Measurements from ENCODE around the gene CEL. TPM values are rescaled to one million over a fixed set of nuclear protein-coding genes. Genes with fewer than 3 reads are reported as not detected.

Gene CEL
- total RNA-seq, 2 experiments from 2014 or later: 1.2 to 1.8 TPM

DNA sequence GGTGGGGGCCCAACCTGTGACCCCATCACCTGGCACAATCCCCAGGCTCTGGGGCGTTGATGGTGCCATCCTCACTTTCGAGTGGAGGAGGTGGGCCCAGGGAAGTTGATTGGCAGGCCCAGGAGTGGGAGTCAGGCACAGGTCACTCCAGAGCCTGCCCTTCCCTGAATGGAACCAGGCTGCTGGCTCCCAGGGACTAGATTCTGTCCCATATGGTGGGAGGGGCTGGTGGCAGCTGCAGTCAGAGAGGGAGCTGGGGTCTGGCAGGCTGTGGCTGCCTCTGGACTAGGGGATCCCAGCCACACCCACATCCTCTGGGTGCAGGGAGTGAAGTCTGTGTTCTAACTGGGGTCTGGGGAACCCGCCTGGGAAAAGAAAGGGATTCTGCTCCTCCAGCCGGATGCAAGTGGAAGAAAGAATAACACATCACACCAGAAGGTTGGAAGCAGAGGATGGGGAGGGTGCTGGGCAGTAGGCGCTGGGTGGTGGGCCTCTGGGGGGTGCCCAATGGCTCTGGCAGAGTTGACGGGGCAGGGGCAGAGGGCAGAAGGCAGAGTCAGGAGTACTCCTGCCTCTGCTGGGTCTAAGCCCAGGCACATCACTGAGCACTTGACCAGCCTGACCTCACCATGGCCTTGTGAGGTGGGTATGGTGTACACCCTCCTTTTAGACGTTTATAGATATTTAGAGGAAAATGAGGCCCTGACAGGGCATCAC is 25.8 kb downstream of the CEL start:
- H3K9me2 ChIP-seq (ENCODE audit: insufficient read depth, low read length): no peaks in the 10 kb centered on the region
- no TSS peak for BruUV-seq (replicated peaks)
- no peak overlapping the region for H2AFZ ChIP-seq (ENCODE audit: low read length)
- TF ChIP-seq, protein P1, sequence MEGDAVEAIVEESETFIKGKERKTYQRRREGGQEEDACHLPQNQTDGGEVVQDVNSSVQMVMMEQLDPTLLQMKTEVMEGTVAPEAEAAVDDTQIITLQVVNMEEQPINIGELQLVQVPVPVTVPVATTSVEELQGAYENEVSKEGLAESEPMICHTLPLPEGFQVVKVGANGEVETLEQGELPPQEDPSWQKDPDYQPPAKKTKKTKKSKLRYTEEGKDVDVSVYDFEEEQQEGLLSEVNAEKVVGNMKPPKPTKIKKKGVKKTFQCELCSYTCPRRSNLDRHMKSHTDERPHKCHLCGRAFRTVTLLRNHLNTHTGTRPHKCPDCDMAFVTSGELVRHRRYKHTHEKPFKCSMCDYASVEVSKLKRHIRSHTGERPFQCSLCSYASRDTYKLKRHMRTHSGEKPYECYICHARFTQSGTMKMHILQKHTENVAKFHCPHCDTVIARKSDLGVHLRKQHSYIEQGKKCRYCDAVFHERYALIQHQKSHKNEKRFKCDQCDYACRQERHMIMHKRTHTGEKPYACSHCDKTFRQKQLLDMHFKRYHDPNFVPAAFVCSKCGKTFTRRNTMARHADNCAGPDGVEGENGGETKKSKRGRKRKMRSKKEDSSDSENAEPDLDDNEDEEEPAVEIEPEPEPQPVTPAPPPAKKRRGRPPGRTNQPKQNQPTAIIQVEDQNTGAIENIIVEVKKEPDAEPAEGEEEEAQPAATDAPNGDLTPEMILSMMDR (conservative IDR thresholded peaks at IDR 0.05; ENCODE audit: low read length): no peak
- H3K9me3 ChIP-seq (ENCODE audit: low read length): no peaks in the 10 kb centered on the region
- H3K79me2 ChIP-seq (ENCODE audit: insufficient read depth, low read depth, low read length): no peaks in the 10 kb centered on the region
- no peak overlapping the region for H3K4me3 ChIP-seq (ENCODE audit: low read depth, low read length, poor library complexity, severe bottlenecking)
- no peaks in the 10 kb centered on the region for H3K36me3 ChIP-seq (ENCODE audit: insufficient read depth, low read length)
- intact Hi-C loops (cut with micrococcal nuclease; ENCODE audit: unreplicated experiment): no loop called here
- ChIA-PET POLR2A (no interaction called here), CTCF (ENCODE audit: unreplicated experiment) (no interaction called here)
- no peak overlapping the region for H3K4me2 ChIP-seq (ENCODE audit: low read length)
- H3K27ac ChIP-seq (ENCODE audit: low read depth, low read length, poor library complexity, severe bottlenecking): no peak overlapping the region
- no peaks in the 10 kb centered on the region for H4K20me1 ChIP-seq (ENCODE audit: insufficient read depth, low read length)
- H3K4me1 ChIP-seq (ENCODE audit: insufficient read depth, low read length, poor library complexity, severe bottlenecking): no peaks in the 10 kb centered on the region
- DNase-seq (ENCODE audit: low spot score): no peak

DNA sequence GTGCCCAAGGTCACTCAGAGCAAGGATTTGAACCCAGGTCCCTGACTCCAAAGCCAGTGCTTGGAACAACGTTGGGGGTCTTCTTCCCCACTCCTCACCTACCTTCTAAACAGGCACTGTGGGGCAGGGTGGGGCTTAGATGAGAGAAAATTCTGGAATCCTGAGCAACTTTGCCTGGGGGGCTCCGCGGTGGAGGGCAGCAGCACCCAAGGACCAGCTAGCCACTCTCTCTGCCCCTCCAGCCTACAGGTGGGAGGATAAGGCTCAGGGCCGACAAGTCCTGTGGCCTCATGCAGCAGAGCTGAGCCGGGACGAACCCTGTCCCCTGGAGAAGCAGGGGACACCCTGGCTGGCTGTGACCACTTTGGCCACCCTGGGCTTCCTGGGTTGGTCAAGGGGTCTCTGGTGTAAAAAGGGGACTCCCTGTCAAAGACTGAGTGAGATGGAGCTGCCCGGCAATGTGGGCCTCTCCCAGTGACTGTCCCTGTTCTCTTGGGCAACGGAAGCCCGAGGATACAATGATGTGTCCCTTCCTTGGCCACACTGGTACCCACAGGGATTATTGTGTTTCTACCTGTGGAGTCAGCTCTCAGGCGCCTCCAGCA is 26.5 kb downstream of the CEL start:
- Histone ChIP-seq H2AFZ (ENCODE audit: low read length) (no peak overlapping the region), H3K9me2 (ENCODE audit: insufficient read depth, low read length) (no peaks in the 10 kb centered on the region), H3K4me1 (ENCODE audit: insufficient read depth, low read length, poor library complexity, severe bottlenecking) (no peaks in the 10 kb centered on the region), H3K27ac (ENCODE audit: low read depth, low read length, poor library complexity, severe bottlenecking) (no peak overlapping the region), H3K36me3 (ENCODE audit: insufficient read depth, low read length) (no peaks in the 10 kb centered on the region), H3K4me2 (ENCODE audit: low read length) (no peak overlapping the region), H3K9me3 (ENCODE audit: low read length) (no peaks in the 10 kb centered on the region), H3K79me2 (ENCODE audit: insufficient read depth, low read depth, low read length) (no peaks in the 10 kb centered on the region), H3K4me3 (ENCODE audit: low read depth, low read length, poor library complexity, severe bottlenecking) (no peak overlapping the region), H4K20me1 (ENCODE audit: insufficient read depth, low read length) (no peaks in the 10 kb centered on the region)
- ChIA-PET CTCF (ENCODE audit: unreplicated experiment) (interaction anchor here (0.6 kb wide), 1 partner anchor 371 kb away, joined by 3 read pairs; the partner anchor contains the start of gene CACFD1), POLR2A (no interaction called here)
- no TSS peak for BruUV-seq (replicated peaks)
- intact Hi-C loops (cut with micrococcal nuclease; ENCODE audit: unreplicated experiment): no loop called here
- TF ChIP-seq, protein P1 (conservative IDR thresholded peaks at IDR 0.05; ENCODE audit: low read length): no peak
- TF ChIP-seq EZH2phosphoT487 (IDR thresholded peaks at IDR 0.05; ENCODE audit: borderline replicate concordance, low read depth, low read length): no peak
- no peak for DNase-seq (ENCODE audit: low spot score)

DNA sequence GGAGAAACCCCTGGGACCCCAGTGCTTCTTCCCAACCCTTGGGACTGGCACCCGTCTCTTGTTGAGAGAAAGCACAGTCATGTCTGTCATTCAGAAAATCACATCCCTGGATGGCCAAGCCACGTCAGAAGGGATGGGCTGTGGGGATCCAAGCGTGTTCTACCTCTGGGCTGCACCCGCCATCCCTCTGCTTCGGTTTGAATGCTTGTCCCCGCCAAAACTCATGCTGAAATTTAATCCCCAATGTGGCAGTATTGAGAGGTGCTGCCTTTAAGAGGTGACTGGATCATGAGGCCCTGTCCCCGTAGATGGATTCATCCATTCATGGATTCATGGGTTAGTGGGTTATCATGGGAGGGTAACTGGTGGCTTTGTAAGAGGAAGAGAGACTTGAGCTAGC is 27.0 kb downstream of the CEL start:
- no peaks in the 10 kb centered on the region for H4K20me1 ChIP-seq (ENCODE audit: insufficient read depth, low read length)
- ChIA-PET POLR2A (no interaction called here), CTCF (ENCODE audit: unreplicated experiment) (interaction anchor here (0.6 kb wide), 1 partner anchor 371 kb away, joined by 3 read pairs; the partner anchor contains the start of gene CACFD1)
- DNase-seq (ENCODE audit: low spot score): no peak
- no peaks in the 10 kb centered on the region for H3K36me3 ChIP-seq (ENCODE audit: insufficient read depth, low read length)
- no peak overlapping the region for H3K27ac ChIP-seq (ENCODE audit: low read depth, low read length, poor library complexity, severe bottlenecking)
- H3K9me3 ChIP-seq (ENCODE audit: low read length): no peaks in the 10 kb centered on the region
- no peak overlapping the region for H2AFZ ChIP-seq (ENCODE audit: low read length)
- H3K79me2 ChIP-seq (ENCODE audit: insufficient read depth, low read depth, low read length): no peaks in the 10 kb centered on the region
- H3K9me2 ChIP-seq (ENCODE audit: insufficient read depth, low read length): no peaks in the 10 kb centered on the region
- H3K4me3 ChIP-seq (ENCODE audit: low read depth, low read length, poor library complexity, severe bottlenecking): no peak overlapping the region
- H3K4me2 ChIP-seq (ENCODE audit: low read length): no peak overlapping the region
- H3K4me1 ChIP-seq (ENCODE audit: insufficient read depth, low read length, poor library complexity, severe bottlenecking): no peaks in the 10 kb centered on the region
- BruUV-seq (replicated peaks): no TSS peak
- no peak for TF ChIP-seq EZH2phosphoT487 (IDR thresholded peaks at IDR 0.05; ENCODE audit: borderline replicate concordance, low read depth, low read length)
- TF ChIP-seq, protein P1 (conservative IDR thresholded peaks at IDR 0.05; ENCODE audit: low read length): no peak
- intact Hi-C loops (cut with micrococcal nuclease; ENCODE audit: unreplicated experiment): no loop called here
